ENCODE results near the gene NECTIN2.
"Not testable (repeated sequence)": the region's sequence is repeated elsewhere in the genome, so short reads cannot be mapped to it uniquely, and the experiment has no call there.

NECTIN2 gene

GRCh38 chr19:44908074-44908835, 62.2 kb downstream of the NECTIN2 start:
- no peak for DNase-seq (ENCODE audit: low read depth in 2 of 2)

- DNase-seq (ENCODE audit: low read depth in 2 of 2): no peak
Observed at GRCh38 chr19:44908836-44909261, 62.8 kb downstream of the NECTIN2 start.

GRCh38 chr19:44909775-44910174, 63.7 kb downstream of the NECTIN2 start:
- no peak for DNase-seq (ENCODE audit: low read depth in 2 of 2)

GRCh38 chr19:44911896-44912295, 65.8 kb downstream of the NECTIN2 start:
- DNase-seq (ENCODE audit: low read depth in 2 of 2): not testable (repeated sequence)

DNA sequence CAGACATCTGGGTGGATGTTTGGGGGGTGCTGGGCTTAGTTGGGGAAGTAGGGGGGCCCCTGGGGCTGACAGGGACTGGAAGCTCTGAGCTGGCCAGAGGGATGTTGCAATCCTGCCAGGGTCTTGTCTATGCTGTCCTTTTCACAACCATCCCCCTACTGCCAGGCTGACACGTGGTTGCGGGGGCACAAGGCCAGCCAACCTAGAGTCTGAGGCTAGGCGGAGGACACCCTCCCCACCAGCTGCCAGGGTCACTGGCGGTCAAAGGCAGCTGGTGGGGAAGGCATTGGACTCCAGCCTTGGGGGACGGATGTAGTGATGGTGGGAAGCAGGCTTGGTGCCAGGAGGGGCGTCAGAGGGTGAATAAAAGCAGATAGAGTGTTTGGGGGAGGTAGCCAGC, 66.8 kb downstream of the NECTIN2 start:
- no peak for DNase-seq (ENCODE audit: low read depth in 2 of 2)

- not testable (repeated sequence) for DNase-seq (ENCODE audit: low read depth in 2 of 2)
Observed at GRCh38 chr19:44913512-44914432, 67.7 kb downstream of the NECTIN2 start.

DNA sequence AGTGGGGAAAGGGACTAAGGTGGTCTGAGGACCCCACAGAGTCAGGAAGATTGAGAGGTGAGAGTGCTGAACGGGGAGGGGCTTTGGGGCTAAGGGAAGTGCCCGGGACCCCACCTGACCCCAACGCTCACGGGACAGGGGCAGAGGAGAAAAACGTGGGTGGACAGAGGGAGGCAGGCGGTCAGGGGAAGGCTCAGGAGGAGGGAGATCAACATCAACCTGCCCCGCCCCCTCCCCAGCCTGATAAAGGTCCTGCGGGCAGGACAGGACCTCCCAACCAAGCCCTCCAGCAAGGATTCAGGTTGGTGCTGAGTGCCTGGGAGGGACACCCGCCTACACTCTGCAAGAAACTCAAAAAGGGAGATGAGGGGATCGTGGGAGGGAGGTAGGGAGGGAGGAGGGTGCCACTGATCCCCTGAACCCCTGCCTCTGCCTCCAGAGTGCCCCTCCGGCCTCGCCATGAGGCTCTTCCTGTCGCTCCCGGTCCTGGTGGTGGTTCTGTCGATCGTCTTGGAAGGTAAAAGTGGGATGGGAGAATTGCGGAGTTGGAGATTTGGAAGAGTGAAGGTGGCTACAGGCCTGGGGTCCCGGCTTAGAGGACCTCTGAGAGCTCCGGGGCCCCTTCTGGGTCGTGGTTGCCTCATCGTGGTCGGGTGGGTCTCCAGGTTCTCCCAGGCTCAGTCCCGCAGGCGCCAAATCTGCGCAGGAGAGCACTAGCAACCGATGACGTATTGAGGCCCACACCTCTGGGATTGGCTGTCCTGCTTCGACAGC, 68.5 kb downstream of the NECTIN2 start, which contains the start of gene APOC1:
Gene APOC1 (plus strand): TSS at position 176 of the 774 bp plus-strand sequence. CDS start 284 bp downstream, at position 460.
- DNase-seq (ENCODE audit: low read depth in 2 of 2): peak; percentile 43 to 50

DNA sequence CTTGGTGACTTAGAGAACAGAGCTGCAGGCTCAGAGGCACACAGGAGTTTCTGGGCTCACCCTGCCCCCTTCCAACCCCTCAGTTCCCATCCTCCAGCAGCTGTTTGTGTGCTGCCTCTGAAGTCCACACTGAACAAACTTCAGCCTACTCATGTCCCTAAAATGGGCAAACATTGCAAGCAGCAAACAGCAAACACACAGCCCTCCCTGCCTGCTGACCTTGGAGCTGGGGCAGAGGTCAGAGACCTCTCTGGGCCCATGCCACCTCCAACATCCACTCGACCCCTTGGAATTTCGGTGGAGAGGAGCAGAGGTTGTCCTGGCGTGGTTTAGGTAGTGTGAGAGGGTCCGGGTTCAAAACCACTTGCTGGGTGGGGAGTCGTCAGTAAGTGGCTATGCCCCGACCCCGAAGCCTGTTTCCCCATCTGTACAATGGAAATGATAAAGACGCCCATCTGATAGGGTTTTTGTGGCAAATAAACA, 78.2 kb downstream of the NECTIN2 start:
- no peak for DNase-seq (ENCODE audit: low read depth in 2 of 2)

DNA sequence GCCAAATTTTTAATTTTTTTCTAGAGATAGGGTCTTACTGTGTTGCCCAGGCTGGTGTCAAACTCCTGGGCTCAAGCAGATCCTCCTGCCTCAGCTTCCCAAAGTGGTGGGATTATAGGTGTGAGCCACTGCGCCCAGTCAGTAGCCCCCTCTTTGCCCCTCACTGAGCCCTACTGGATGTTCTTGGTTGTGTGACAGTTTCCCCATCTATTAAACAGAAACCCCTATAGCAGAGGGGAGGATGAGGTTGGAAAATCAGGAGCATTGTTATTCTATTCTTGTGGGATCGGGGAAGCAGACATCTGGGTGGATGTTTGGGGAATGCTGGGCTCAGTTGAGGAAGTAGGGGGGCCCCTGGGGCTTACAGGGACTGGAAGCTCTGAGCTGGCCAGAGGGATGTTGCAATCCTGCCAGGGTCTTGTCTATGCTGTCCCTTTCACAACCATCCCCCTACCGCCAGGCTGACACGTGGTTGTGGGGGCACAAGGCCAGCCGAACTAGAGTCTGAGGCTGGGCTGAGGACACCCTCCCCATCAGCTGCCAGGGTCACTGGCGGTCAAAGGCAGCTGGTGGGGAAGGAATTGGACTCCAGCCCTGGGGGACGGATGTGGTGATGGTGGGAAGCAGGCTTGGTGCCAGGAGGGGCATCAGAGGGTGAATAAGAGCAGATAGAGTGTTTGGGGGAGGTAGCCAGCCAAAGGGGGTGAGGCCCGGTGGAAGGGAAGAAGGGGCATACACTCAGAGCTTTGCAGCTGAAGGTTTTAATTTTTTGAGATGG, 79.2 kb downstream of the NECTIN2 start:
- DNase-seq (ENCODE audit: low read depth in 2 of 2): no peak

GRCh38 chr19:44926245-44927077, 80.4 kb downstream of the NECTIN2 start:
- DNase-seq (ENCODE audit: low read depth in 2 of 2): not testable (repeated sequence)

- peak in 1 of 2 experiments; percentile 18 for DNase-seq (ENCODE audit: low read depth in 2 of 2)
Observed at GRCh38 chr19:44927746-44928145, 81.6 kb downstream of the NECTIN2 start.

GRCh38 chr19:44930088-44930487, 84.0 kb downstream of the NECTIN2 start:
- no peak for DNase-seq (ENCODE audit: low read depth in 2 of 2)

GRCh38 chr19:44931541-44931940, 85.4 kb downstream of the NECTIN2 start:
- DNase-seq (ENCODE audit: low read depth in 2 of 2): no peak
